NCI-H1694 treated with DMSO at 0.1 percent for 48 hours (cell line): ENCODE data around the gene TRIM56.
"Not testable (repeated sequence)": the region's sequence is repeated elsewhere in the genome, so short reads cannot be mapped to it uniquely, and the experiment has no call there.

Source experiments
- DNase-seq: peaks from one replicate; lab custom pipeline; 2025; lab: John Stamatoyannopoulos, UW

The TRIM56 gene, protein sequence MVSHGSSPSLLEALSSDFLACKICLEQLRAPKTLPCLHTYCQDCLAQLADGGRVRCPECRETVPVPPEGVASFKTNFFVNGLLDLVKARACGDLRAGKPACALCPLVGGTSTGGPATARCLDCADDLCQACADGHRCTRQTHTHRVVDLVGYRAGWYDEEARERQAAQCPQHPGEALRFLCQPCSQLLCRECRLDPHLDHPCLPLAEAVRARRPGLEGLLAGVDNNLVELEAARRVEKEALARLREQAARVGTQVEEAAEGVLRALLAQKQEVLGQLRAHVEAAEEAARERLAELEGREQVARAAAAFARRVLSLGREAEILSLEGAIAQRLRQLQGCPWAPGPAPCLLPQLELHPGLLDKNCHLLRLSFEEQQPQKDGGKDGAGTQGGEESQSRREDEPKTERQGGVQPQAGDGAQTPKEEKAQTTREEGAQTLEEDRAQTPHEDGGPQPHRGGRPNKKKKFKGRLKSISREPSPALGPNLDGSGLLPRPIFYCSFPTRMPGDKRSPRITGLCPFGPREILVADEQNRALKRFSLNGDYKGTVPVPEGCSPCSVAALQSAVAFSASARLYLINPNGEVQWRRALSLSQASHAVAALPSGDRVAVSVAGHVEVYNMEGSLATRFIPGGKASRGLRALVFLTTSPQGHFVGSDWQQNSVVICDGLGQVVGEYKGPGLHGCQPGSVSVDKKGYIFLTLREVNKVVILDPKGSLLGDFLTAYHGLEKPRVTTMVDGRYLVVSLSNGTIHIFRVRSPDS

DNA sequence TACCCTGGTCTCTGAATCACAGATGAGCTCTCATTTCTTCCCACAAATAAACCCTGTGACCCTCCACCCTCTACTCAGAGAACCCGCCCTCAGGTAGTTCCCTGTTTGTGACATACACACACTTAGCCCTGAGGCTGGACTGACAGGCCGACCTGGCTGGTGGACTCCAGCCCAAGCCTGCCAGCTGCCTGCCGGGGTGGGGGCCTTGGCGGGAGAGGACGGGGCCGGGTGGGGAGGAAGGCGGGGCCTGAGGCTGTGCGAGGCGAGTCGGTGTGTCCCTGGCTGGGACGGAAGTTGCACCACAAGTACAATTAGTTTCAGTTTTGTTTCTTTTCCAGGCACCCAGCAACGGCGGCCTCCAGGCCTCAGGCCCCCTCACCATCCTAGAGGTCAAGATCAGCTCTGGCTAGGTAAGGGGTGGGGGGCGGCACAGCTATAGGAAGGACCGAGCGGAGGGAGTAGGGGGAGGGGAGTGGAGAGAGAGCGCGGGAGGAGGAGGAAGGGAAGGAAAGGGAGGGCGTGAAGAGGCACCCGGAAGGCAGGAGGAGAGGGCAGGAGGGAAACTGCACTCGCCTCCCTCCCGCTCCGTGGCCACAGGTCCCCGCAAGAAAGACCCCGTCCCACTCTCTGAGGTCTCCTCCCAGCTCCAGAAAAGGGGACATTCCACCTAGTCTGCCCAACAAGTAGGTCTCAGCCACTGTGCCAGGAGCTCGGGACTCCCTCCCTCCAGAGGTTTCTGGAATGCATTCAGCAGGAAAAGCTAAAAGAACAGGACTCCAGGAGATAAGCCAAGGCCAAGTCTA is at the start of gene TRIM56:
Gene TRIM56 (plus strand): TSS at position 320 of the 803 bp plus-strand sequence. CDS start 1,832 bp downstream, outside the sequence.
- no peak for DNase-seq

DNA sequence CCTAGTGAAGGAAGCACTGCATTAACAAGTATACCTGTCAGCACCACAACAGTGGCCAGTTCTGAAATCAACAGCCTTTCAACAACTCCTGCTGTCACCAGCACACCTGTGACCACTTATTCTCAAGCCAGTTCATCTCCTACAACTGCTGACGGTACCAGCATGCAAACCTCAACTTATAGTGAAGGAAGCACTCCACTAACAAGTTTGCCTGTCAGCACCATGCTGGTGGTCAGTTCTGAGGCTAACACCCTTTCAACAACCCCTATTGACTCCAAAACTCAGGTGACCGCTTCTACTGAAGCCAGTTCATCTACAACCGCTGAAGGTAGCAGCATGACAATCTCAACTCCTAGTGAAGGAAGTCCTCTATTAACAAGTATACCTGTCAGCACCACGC is 49.3 kb upstream of the TRIM56 start:
- DNase-seq: no peak

DNA sequence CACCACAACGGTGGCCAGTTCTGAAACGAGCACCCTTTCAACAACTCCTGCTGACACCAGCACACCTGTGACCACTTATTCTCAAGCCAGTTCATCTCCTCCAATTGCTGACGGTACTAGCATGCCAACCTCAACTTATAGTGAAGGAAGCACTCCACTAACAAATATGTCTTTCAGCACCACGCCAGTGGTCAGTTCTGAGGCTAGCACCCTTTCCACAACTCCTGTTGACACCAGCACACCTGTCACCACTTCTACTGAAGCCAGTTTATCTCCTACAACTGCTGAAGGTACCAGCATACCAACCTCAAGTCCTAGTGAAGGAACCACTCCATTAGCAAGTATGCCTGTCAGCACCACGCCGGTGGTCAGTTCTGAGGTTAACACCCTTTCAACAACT is 44.0 kb upstream of the TRIM56 start:
- DNase-seq: not testable (repeated sequence)

DNA sequence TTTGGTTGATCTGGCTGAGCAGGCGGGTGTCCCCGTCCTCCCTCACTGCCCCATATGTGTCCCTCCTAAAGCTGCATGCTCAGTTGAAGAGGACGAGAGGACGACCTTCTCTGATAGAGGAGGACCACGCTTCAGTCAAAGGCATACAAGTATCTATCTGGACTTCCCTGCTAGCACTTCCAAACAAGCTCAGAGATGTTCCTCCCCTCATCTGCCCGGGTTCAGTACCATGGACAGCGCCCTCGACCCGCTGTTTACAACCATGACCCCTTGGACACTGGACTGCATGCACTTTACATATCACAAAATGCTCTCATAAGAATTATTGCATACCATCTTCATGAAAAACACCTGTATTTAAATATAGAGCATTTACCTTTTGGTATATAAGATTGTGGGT is 26.9 kb upstream of the TRIM56 start:
- DNase-seq: no peak

DNA sequence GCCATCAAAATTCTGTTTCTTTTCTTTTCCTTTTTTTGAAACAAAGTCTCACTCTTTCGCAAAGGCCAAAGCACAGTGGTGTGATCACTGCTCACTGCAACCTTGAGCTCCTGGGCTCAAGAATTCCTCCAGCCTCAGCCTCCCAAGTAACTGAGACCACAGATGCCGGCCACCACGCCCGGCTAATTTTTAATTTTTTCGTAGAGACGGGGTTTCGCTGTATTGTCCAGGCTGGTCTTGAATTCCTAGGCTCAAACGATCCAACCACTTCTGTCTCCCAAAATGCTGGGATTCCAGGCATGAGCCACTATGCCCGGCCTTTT is 25.7 kb upstream of the TRIM56 start:
- DNase-seq: no peak

DNA sequence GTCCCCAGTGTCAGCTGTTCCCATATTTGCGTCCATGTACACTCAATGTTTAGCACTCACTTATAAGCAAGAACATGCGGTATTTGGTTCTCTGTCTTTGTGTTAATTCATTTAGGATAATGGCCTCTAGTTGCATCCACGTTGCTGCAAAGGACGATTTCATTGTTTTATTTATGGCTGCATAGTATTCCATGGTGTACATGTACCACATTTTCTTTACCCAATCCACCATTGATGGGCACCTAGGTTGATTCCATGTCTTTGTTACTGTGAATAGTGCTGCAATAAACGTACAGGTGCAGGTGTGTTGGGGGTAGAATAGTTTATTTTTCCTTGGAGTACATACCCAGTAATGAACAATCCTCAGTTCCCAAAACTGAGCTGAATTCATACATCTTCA is 24.3 kb upstream of the TRIM56 start:
- no peak for DNase-seq

DNA sequence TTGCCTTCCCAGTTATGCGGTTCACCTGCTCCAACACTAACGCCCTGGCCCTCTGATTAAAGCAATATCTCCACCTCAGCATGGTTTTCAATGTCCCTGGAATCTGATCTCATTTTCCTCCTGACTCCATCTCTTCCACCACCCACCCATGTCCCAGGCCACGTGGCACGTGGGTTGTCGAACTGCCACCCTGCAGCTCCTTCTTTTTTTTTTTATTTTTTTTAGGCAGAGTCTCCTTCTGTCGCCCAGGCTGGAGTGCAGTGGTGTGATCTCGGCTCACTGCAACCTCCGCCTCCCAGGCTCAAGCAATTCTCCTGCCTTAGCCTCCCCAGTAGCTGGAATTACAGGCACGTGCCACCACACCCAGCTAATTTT is 21.1 kb upstream of the TRIM56 start:
- DNase-seq: not testable (repeated sequence)

DNA sequence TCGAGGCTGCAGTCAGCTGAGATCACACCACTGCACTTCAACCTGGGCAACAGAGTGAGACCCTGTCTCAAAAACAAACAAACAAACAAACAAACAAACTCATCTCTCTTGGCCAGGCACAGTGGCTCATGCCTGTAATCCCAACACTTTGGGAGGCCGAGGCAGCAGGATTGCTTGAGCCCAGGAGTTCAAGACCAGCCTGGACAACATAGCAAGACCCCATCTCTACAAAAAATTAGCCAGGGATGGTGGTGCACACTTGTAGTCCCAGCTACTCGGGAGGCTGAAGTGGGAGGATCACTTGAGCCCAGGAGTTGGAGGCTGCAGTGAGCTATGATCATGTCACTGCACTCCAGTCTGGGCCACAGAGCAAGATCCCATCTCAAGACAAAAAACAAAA is 20.1 kb upstream of the TRIM56 start:
- not testable (repeated sequence) for DNase-seq

DNA sequence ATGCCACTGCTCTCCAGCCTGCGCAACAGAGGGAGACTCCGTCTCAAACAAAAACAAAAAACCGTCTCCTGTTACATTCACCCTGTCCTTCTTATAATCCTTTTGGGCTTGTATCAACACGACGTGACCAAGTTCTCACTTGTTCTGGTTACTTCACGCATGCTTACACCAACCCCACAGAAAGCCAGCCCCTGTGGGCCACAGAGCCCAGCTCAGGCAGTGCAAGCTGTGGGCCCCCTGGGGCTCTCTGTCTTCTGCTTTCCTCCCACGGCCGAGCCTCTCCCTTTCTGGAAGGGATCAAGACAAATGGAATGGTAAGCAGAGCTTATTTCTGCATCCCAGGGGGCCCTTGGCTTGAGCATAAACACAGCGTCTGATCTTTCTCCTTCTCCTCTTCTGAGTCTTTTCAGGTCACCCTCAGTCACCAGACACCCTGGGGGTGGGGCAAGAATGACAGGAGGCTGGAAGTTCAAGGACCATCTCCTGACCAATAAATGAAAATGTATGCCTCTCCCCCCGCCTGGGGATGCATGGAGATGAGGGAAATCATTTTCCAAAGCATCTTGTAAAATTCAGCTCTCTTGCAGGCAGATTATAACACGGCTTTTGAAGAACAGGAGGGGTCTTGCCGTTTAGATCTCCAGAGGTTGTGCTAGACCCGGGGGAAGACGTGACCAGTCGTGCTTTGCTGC is 19.0 kb upstream of the TRIM56 start:
- no peak for DNase-seq

DNA sequence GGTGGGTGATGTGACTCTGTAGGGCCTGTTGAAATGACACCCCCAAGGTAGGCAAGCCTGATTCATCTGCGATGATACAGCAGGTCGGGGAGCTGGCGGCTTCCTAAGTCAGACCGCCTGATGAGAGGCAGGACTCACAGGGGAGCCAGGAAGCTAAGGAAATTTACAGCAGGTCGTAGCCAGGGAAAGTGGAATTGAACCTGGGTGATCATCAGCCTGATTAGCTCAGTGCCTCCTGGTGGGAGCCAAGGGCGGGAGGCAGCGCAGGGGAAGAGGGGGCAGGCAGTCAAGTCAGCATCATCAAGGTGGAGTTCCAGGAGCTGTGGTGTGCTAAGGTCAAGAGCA is 18.5 kb upstream of the TRIM56 start:
- no peak for DNase-seq

DNA sequence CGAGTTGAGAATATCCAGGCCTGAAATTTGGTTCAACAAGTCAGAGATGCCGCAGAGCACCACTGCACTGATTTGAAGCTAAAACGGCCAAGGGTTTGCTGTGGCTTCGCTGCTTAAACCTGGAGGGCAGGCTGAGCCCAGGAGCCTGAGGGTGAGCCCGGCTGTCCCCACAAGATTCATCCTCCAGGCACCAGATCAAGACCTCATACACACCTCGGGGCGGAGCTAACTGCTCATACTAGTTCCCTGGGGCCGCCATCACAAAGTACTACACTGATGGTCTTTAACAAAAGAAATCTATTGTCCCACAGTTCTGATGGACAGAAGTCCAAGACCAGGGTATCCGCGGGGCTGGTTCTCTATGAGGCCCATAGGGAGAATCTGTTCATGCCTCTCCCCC is 16.9 kb upstream of the TRIM56 start:
- DNase-seq: no peak

DNA sequence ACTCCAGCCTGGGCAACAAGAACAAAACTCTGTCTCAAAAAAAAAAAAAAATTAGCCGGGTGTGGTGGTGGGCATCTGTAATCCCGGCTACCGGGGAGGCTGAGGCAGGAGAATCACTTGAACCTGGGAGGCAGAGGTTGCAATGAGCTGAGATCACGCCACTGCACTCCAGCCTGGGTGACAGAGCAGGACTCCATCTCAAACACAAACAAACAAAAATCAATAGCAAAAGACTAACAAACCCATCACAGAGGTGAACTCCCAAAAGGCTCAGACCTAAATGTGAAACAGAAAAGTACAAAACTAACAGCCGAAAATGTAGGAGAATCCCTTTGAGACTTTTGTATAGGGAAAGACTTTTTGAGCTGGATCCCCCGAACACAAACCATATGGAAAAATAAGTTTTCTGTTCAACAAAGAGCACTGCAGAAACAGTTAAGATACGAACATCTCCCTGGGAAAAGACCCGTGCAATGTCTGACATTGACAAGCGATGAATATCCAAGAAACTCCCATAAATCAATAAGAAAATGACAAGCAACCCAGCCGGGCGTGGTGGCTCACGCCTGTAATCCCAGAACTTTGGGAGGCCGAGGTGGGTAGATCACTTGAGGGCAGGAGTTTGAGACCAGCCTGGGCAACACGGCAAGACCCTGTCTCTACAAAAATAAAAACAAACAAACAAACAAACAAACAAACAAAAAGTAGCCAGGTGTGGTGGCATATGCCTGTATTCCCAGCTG is 13.7 kb upstream of the TRIM56 start:
- DNase-seq: not testable (repeated sequence)

DNA sequence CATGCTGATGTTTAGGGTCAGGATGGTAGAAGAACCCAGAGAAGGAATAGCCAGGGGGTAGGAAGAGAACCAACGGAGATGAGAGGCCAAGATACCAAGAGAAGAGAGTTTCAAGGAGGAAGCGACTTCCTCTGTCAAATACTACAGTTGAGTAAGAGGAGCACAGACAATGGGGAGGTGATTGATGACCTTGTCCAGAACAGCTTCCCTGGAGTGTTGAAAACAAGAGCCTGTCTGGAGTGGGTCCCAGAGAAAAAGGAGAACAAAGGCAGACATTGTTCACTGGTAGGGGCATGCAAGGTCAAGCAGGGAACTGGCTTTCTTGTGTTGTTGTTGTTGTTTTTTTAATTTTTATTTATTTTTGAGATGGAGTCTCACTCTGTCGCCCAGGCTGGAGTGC is 9.6 kb upstream of the TRIM56 start:
- no peak for DNase-seq

DNA sequence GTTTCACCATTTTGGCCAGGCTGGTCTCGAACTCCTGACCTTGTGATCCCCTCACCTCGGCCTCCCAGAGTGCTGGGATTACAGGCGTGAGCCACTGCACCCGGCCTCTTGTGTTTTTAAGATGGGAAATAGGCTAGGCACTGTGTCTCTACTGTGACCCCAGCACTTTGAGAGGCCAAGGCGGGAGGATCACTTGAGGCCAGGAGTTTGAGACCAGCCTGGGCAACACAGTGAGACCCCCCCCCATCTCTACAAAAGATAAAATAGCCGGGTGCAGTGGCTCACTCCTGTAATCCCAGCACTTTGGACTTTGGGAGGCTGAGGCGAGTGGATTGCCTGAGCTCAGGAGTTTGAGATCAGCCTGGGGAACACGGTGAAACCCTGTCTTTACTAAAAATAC is 9.1 kb upstream of the TRIM56 start:
- not testable (repeated sequence) for DNase-seq

DNA sequence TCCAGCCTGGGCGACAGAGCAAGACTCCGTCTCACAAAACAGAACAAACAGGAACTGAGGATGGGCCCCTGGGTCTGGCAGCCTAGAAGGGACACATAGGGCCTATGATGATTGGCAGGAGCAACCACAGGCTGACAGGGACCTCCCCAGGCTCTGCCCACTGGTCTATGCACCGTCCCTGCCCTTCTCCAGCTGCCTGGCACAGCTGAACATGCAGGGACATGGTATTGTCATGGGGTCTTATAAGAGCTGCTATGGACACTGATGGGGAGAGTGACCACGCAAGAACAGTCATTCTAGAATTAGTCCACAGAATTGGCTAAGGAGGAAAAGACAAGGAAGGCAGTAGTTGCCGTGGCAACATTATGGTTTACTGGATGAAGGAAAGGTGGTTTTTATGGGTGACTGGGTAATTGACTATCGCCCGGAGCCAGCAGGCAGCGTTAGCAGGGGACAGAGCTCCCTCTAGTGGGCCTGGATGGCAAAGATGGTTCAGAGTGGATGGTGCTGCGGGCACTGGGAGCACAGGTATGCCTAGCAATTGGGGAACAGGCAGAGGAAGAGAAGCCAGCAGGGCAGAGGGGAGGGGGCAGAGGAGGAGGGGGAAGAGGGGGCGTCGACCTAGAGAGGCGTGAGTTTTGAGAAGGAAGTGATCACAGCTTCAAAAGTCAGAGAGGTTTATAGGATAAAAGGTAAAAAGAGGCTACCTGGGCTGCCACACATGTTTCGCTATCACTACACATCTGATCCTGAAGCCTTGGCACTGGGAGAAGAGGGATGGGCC is 7.8 kb upstream of the TRIM56 start:
- DNase-seq: peak; percentile 45

DNA sequence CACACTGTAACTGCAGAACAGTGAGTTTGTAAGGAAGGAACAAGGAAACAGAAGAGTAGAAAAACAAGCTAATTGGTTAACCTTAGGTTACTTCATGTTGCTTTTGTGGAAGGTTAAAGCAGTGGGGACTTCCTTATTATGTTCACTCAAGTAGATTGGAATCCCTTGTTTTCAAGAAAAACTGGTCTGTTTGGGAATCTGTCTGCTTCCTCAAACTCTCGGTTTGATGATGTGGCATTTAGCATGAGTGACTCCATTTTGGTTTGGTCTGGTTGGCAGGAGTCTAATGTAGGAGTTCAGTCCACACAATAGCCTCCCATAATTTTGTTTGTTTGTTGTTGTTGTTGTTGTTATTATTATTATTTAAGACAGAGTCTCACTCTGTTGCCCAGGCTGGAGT is 3.8 kb upstream of the TRIM56 start:
- DNase-seq: no peak

DNA sequence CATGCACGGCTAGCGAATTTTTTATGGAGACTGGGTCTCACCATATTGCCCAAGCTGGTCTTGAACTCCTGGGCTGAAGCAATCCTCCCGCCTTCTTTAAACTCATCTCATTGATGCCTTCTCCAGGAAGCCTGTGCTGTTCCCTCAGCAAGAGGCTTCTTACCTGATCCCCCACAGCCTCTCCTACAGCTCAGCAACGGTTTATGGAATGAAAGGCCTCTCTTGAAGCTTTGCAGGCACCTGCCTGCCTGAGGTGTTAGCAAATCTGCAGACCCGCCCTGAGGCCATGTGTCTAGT is 468 bp upstream of the TRIM56 start:
- DNase-seq: no peak

DNA sequence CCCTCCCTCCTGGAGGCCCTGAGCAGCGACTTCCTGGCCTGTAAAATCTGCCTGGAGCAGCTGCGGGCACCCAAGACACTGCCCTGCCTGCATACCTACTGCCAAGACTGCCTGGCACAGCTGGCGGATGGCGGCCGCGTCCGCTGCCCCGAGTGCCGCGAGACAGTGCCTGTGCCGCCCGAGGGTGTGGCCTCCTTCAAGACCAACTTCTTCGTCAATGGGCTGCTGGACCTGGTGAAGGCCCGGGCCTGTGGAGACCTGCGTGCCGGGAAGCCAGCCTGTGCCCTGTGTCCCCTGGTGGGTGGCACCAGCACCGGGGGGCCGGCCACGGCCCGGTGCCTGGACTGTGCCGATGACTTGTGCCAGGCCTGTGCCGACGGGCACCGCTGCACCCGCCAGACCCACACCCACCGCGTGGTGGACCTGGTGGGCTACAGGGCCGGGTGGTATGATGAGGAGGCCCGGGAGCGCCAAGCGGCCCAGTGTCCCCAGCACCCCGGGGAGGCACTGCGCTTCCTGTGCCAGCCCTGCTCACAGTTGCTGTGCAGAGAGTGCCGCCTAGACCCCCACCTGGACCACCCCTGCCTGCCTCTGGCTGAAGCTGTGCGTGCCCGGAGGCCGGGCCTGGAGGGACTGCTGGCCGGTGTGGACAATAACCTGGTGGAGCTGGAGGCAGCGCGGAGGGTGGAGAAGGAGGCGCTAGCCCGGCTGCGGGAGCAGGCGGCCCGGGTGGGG is 2.2 kb downstream of the TRIM56 start:
- no peak for DNase-seq

DNA sequence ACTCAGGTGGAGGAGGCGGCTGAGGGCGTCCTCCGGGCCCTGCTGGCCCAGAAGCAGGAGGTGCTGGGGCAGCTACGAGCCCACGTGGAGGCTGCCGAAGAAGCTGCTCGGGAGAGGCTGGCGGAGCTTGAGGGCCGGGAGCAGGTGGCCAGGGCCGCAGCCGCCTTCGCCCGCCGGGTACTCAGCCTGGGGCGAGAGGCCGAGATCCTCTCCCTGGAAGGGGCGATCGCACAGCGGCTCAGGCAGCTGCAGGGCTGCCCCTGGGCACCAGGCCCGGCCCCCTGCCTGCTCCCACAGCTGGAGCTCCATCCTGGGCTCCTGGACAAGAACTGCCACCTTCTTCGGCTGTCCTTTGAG is 2.8 kb downstream of the TRIM56 start:
- no peak for DNase-seq

DNA sequence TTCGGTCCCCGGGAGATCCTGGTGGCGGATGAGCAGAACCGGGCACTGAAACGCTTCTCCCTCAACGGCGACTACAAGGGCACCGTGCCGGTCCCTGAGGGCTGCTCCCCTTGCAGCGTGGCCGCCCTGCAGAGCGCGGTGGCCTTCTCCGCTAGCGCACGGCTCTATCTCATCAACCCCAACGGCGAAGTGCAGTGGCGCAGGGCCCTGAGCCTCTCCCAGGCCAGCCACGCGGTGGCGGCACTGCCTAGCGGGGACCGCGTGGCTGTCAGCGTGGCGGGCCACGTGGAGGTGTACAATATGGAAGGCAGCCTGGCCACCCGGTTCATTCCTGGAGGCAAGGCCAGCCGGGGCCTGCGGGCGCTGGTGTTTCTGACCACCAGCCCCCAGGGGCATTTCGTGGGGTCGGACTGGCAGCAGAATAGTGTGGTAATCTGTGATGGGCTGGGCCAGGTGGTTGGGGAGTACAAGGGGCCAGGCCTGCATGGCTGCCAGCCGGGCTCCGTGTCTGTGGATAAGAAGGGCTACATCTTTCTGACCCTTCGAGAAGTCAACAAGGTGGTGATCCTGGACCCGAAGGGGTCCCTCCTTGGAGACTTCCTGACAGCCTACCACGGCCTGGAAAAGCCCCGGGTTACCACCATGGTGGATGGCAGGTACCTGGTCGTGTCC is 3.7 kb downstream of the TRIM56 start:
- DNase-seq: no peak
